ENCODE data around the gene TNFRSF8.

The TNFRSF8 gene

GRCh38 chr1:12173041-12173509 is 110.0 kb downstream of the TNFRSF8 start:
- no peak for TF ChIP-seq CTCF (IDR thresholded peaks at IDR 0.05; ENCODE audit: insufficient read depth, missing control alignments)
- no peak for DNase-seq (ENCODE audit: insufficient read length, low spot score)
- no peak for FAIRE-seq

- FAIRE-seq (no peak), DNase-seq (ENCODE audit: insufficient read length, low spot score) (no peak)
- no peak for TF ChIP-seq CTCF (IDR thresholded peaks at IDR 0.05; ENCODE audit: insufficient read depth, missing control alignments)
Observed at GRCh38 chr1:12173631-12174121, 110.6 kb downstream of the TNFRSF8 start.

GRCh38 chr1:12174924-12175810 is 112.1 kb downstream of the TNFRSF8 start:
- DNase-seq (ENCODE audit: insufficient read length, low spot score) (no peak), FAIRE-seq (no peak)
- no peak for TF ChIP-seq CTCF (IDR thresholded peaks at IDR 0.05; ENCODE audit: insufficient read depth, missing control alignments)

GRCh38 chr1:12176298-12177118 is 113.4 kb downstream of the TNFRSF8 start:
- TF ChIP-seq CTCF (IDR thresholded peaks at IDR 0.05; ENCODE audit: insufficient read depth, missing control alignments), result no peak
- FAIRE-seq (no peak), DNase-seq (ENCODE audit: insufficient read length, low spot score) (no peak)

- FAIRE-seq (no peak), DNase-seq (ENCODE audit: insufficient read length, low spot score) (no peak)
- TF ChIP-seq CTCF (IDR thresholded peaks at IDR 0.05; ENCODE audit: insufficient read depth, missing control alignments), result no peak
Observed at GRCh38 chr1:12177156-12177998, 114.3 kb downstream of the TNFRSF8 start.

GRCh38 chr1:12177999-12178441 is 114.9 kb downstream of the TNFRSF8 start:
- no peak for DNase-seq (ENCODE audit: insufficient read length, low spot score)
- FAIRE-seq, result no peak
- no peak for TF ChIP-seq CTCF (IDR thresholded peaks at IDR 0.05; ENCODE audit: insufficient read depth, missing control alignments)

Data from D721Med (cell line).